ENCODE measurements around the gene NAPEPLD. TPM values are rescaled to one million over a fixed set of nuclear protein-coding genes. Genes with fewer than 3 reads are reported as not detected.

NAPEPLD gene
- total RNA-seq, 2 experiments from 2014 or later: 1.5 to 1.7 TPM

GRCh38 chr7:103127006-103127405 is 21.9 kb downstream of the NAPEPLD start:
- CTCF ChIA-PET: no interaction called here
- Histone ChIP-seq H3K9me3 (ENCODE audit: control insufficient read depth in 1 of 2, insufficient read depth in 1 of 2, low read length in 2 of 2) (no peaks in the 10 kb centered on the region), H3K36me3 (ENCODE audit: insufficient read depth, low read length) (peaks cover 36% of the 10 kb centered on the region), H3K4me1 (ENCODE audit: insufficient read depth, low read length) (no peaks in the 10 kb centered on the region), H3K27ac (ENCODE audit: low read depth in 1 of 2, low read length in 2 of 2) (no peak overlapping the region), H3K27me3 (ENCODE audit: control insufficient read depth in 1 of 2, insufficient read depth in 2 of 2, low read length in 2 of 2) (no peaks in the 10 kb centered on the region), H3K4me3 (ENCODE audit: low read length) (no peak overlapping the region)
- Mint-ChIP-seq H3K27me3 (no peaks in the 10 kb centered on the region), H3K27ac (no peak overlapping the region), H3K4me1 (ENCODE audit: low read depth) (peaks cover 6% of the 10 kb centered on the region), H3K36me3 (ENCODE audit: low read depth) (peaks cover 44% of the 10 kb centered on the region), H3K9me3 (no peaks in the 10 kb centered on the region), H3K4me3 (no peak overlapping the region)
- intact Hi-C loops (cut with DNase I, micrococcal nuclease): no loop called here
- no peak for TF ChIP-seq CTCF (IDR thresholded peaks at IDR 0.05)
- POLR2A ChIA-PET: no interaction called here
- DNase-seq: no peak
- no peak for ATAC-seq (ENCODE audit: poor library complexity)

- H3K9me3 ChIP-seq (ENCODE audit: control insufficient read depth in 1 of 2, insufficient read depth in 1 of 2, low read length in 2 of 2): no peaks in the 10 kb centered on the region
- H3K4me1 Mint-ChIP-seq (ENCODE audit: low read depth): peaks cover 3% of the 10 kb centered on the region
- H3K27me3 Mint-ChIP-seq: no peaks in the 10 kb centered on the region
- H3K27ac ChIP-seq (ENCODE audit: low read depth in 1 of 2, low read length in 2 of 2): no peak overlapping the region
- ChIA-PET POLR2A (no interaction called here), CTCF (no interaction called here)
- no peak overlapping the region for H3K4me3 Mint-ChIP-seq
- H3K36me3 Mint-ChIP-seq (ENCODE audit: low read depth): peaks cover 67% of the 10 kb centered on the region
- no peak overlapping the region for H3K4me3 ChIP-seq (ENCODE audit: low read length)
- H3K9me3 Mint-ChIP-seq: no peaks in the 10 kb centered on the region
- H3K4me1 ChIP-seq (ENCODE audit: insufficient read depth, low read length): no peaks in the 10 kb centered on the region
- H3K27me3 ChIP-seq (ENCODE audit: control insufficient read depth in 1 of 2, insufficient read depth in 2 of 2, low read length in 2 of 2): no peaks in the 10 kb centered on the region
- DNase-seq (no peak), ATAC-seq (ENCODE audit: poor library complexity) (no peak)
- H3K27ac Mint-ChIP-seq: no peak overlapping the region
- intact Hi-C loops (cut with DNase I, micrococcal nuclease): no loop called here
- H3K36me3 ChIP-seq (ENCODE audit: insufficient read depth, low read length): peaks cover 49% of the 10 kb centered on the region
- TF ChIP-seq CTCF (IDR thresholded peaks at IDR 0.05): no peak
Measured at GRCh38 chr7:103124429-103124979, 24.4 kb downstream of the NAPEPLD start.

GRCh38 chr7:103123529-103123928 is 25.4 kb downstream of the NAPEPLD start:
- DNase-seq (no peak), ATAC-seq (ENCODE audit: poor library complexity) (no peak)
- CTCF ChIA-PET: no interaction called here
- no peaks in the 10 kb centered on the region for H3K9me3 ChIP-seq (ENCODE audit: control insufficient read depth in 1 of 2, insufficient read depth in 1 of 2, low read length in 2 of 2)
- no peaks in the 10 kb centered on the region for H3K27me3 ChIP-seq (ENCODE audit: control insufficient read depth in 1 of 2, insufficient read depth in 2 of 2, low read length in 2 of 2)
- H3K4me1 ChIP-seq (ENCODE audit: insufficient read depth, low read length): no peaks in the 10 kb centered on the region
- no peak overlapping the region for H3K27ac Mint-ChIP-seq
- H3K9me3 Mint-ChIP-seq: no peaks in the 10 kb centered on the region
- no peak overlapping the region for H3K4me3 ChIP-seq (ENCODE audit: low read length)
- no peaks in the 10 kb centered on the region for H3K27me3 Mint-ChIP-seq
- POLR2A ChIA-PET: no interaction called here
- H3K36me3 ChIP-seq (ENCODE audit: insufficient read depth, low read length): peaks cover 49% of the 10 kb centered on the region
- intact Hi-C loops (cut with DNase I, micrococcal nuclease): no loop called here
- H3K4me3 Mint-ChIP-seq: no peak overlapping the region
- H3K36me3 Mint-ChIP-seq (ENCODE audit: low read depth): peaks cover 71% of the 10 kb centered on the region
- no peak overlapping the region for H3K27ac ChIP-seq (ENCODE audit: low read depth in 1 of 2, low read length in 2 of 2)
- peaks cover 3% of the 10 kb centered on the region for H3K4me1 Mint-ChIP-seq (ENCODE audit: low read depth)
- no peak for TF ChIP-seq CTCF (IDR thresholded peaks at IDR 0.05)

Data from CD4-positive, alpha-beta T cell (primary cell).